ENCODE results near the gene NEK2.

Gene NEK2

GRCh38 chr1:211635597-211636205 lies 39.7 kb downstream of the NEK2 start:
- Histone ChIP-seq H3K9ac (ENCODE audit: insufficient read length) (no peak overlapping the region), H3K27ac (no peak overlapping the region), H3K9me3 (ENCODE audit: low read depth, low read length) (no peaks in the 10 kb centered on the region), H3K4me3 (no peak overlapping the region), H3K36me3 (ENCODE audit: insufficient read depth, low read length) (no peaks in the 10 kb centered on the region)
- TF ChIP-seq FOXP2 (optimal IDR thresholded peaks at IDR 0.05; ENCODE audit: control extremely low read depth, extremely low read length, insufficient read depth) (no peak), POLR2AphosphoS5 (IDR thresholded peaks at IDR 0.05; ENCODE audit: borderline replicate concordance, low read depth, low read length) (no peak), EZH2 (IDR thresholded peaks at IDR 0.05) (no peak)
- no peak for DNase-seq (ENCODE audit: low read depth, low spot score)

- H3K9ac ChIP-seq (ENCODE audit: insufficient read length) = no peak overlapping the region
- no peaks in the 10 kb centered on the region for H3K36me3 ChIP-seq (ENCODE audit: insufficient read depth, low read length)
- no peak for TF ChIP-seq POLR2AphosphoS5 (IDR thresholded peaks at IDR 0.05; ENCODE audit: borderline replicate concordance, low read depth, low read length)
- TF ChIP-seq FOXP2 (optimal IDR thresholded peaks at IDR 0.05; ENCODE audit: control extremely low read depth, extremely low read length, insufficient read depth) = no peak
- TF ChIP-seq EZH2 (IDR thresholded peaks at IDR 0.05) = no peak
- DNase-seq (ENCODE audit: low read depth, low spot score) = no peak
- H3K27ac ChIP-seq = no peak overlapping the region
- no peak overlapping the region for H3K4me3 ChIP-seq
- no peaks in the 10 kb centered on the region for H3K9me3 ChIP-seq (ENCODE audit: low read depth, low read length)
Observed at GRCh38 chr1:211634931-211635330, 40.5 kb downstream of the NEK2 start.

DNA sequence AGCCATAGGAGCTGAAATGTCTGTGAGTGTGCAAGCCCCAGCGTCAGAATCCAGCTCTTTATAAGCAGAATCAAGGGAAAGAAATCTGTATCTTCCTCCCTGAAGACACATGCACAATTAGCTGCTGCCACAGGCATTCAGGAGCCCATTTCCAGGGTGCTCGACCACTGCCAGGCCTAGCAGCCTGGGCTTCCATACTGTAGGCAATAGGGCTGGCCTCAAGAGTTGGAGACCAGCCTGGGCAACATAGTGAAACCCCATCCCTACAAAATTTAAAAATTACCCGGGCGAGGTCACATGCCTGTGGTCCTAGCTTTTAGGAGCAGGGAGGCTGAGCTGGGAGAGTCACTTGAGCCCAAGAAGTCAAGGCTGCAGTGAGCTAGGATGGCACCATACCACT lies 41.0 kb downstream of the NEK2 start:
- H3K36me3 ChIP-seq (ENCODE audit: insufficient read depth, low read length) = no peaks in the 10 kb centered on the region
- no peak for TF ChIP-seq EZH2 (IDR thresholded peaks at IDR 0.05)
- no peak for TF ChIP-seq POLR2AphosphoS5 (IDR thresholded peaks at IDR 0.05; ENCODE audit: borderline replicate concordance, low read depth, low read length)
- no peak for TF ChIP-seq FOXP2 (optimal IDR thresholded peaks at IDR 0.05; ENCODE audit: control extremely low read depth, extremely low read length, insufficient read depth)
- no peaks in the 10 kb centered on the region for H3K9me3 ChIP-seq (ENCODE audit: low read depth, low read length)
- DNase-seq (ENCODE audit: low read depth, low spot score) = no peak
- H3K27ac ChIP-seq = no peak overlapping the region
- H3K4me3 ChIP-seq = no peak overlapping the region
- no peak overlapping the region for H3K9ac ChIP-seq (ENCODE audit: insufficient read length)

GRCh38 chr1:211633524-211633846 lies 41.9 kb downstream of the NEK2 start:
- no peaks in the 10 kb centered on the region for H3K36me3 ChIP-seq (ENCODE audit: insufficient read depth, low read length)
- TF ChIP-seq POLR2AphosphoS5 (IDR thresholded peaks at IDR 0.05; ENCODE audit: borderline replicate concordance, low read depth, low read length) = no peak
- DNase-seq (ENCODE audit: low read depth, low spot score) = no peak
- no peak overlapping the region for H3K4me3 ChIP-seq
- no peak overlapping the region for H3K27ac ChIP-seq
- H3K9ac ChIP-seq (ENCODE audit: insufficient read length) = no peak overlapping the region
- no peaks in the 10 kb centered on the region for H3K9me3 ChIP-seq (ENCODE audit: low read depth, low read length)

GRCh38 chr1:211632808-211633523 lies 42.5 kb downstream of the NEK2 start:
- H3K27ac ChIP-seq = no peak overlapping the region
- no peaks in the 10 kb centered on the region for H3K9me3 ChIP-seq (ENCODE audit: low read depth, low read length)
- H3K36me3 ChIP-seq (ENCODE audit: insufficient read depth, low read length) = no peaks in the 10 kb centered on the region
- TF ChIP-seq POLR2AphosphoS5 (IDR thresholded peaks at IDR 0.05; ENCODE audit: borderline replicate concordance, low read depth, low read length) (no peak), FOXP2 (optimal IDR thresholded peaks at IDR 0.05; ENCODE audit: control extremely low read depth, extremely low read length, insufficient read depth) (no peak), EZH2 (IDR thresholded peaks at IDR 0.05) (no peak)
- H3K4me3 ChIP-seq = no peak overlapping the region
- no peak for DNase-seq (ENCODE audit: low read depth, low spot score)
- peak overlapping the region; percentile 26 for H3K9ac ChIP-seq (ENCODE audit: insufficient read length)

GRCh38 chr1:211632117-211632807 lies 43.2 kb downstream of the NEK2 start:
- Histone ChIP-seq H3K4me3 (no peak overlapping the region), H3K36me3 (ENCODE audit: insufficient read depth, low read length) (no peaks in the 10 kb centered on the region), H3K9ac (ENCODE audit: insufficient read length) (no peak overlapping the region), H3K9me3 (ENCODE audit: low read depth, low read length) (no peaks in the 10 kb centered on the region), H3K27ac (no peak overlapping the region)
- TF ChIP-seq FOXP2 (optimal IDR thresholded peaks at IDR 0.05; ENCODE audit: control extremely low read depth, extremely low read length, insufficient read depth) (no peak), POLR2AphosphoS5 (IDR thresholded peaks at IDR 0.05; ENCODE audit: borderline replicate concordance, low read depth, low read length) (no peak), EZH2 (IDR thresholded peaks at IDR 0.05) (no peak)
- no peak for DNase-seq (ENCODE audit: low read depth, low spot score)

GRCh38 chr1:211631168-211631567 lies 44.3 kb downstream of the NEK2 start:
- no peak for TF ChIP-seq POLR2AphosphoS5 (IDR thresholded peaks at IDR 0.05; ENCODE audit: borderline replicate concordance, low read depth, low read length)
- no peak for TF ChIP-seq EZH2 (IDR thresholded peaks at IDR 0.05)
- TF ChIP-seq FOXP2 (optimal IDR thresholded peaks at IDR 0.05; ENCODE audit: control extremely low read depth, extremely low read length, insufficient read depth) = no peak
- peak overlapping the region; percentile 19; the same call in 1 of the 2 replicates for H3K4me3 ChIP-seq
- H3K27ac ChIP-seq = no peak overlapping the region
- H3K9me3 ChIP-seq (ENCODE audit: low read depth, low read length) = no peaks in the 10 kb centered on the region
- DNase-seq (ENCODE audit: low read depth, low spot score) = no peak
- H3K9ac ChIP-seq (ENCODE audit: insufficient read length) = no peak overlapping the region
- H3K36me3 ChIP-seq (ENCODE audit: insufficient read depth, low read length) = no peaks in the 10 kb centered on the region

DNA sequence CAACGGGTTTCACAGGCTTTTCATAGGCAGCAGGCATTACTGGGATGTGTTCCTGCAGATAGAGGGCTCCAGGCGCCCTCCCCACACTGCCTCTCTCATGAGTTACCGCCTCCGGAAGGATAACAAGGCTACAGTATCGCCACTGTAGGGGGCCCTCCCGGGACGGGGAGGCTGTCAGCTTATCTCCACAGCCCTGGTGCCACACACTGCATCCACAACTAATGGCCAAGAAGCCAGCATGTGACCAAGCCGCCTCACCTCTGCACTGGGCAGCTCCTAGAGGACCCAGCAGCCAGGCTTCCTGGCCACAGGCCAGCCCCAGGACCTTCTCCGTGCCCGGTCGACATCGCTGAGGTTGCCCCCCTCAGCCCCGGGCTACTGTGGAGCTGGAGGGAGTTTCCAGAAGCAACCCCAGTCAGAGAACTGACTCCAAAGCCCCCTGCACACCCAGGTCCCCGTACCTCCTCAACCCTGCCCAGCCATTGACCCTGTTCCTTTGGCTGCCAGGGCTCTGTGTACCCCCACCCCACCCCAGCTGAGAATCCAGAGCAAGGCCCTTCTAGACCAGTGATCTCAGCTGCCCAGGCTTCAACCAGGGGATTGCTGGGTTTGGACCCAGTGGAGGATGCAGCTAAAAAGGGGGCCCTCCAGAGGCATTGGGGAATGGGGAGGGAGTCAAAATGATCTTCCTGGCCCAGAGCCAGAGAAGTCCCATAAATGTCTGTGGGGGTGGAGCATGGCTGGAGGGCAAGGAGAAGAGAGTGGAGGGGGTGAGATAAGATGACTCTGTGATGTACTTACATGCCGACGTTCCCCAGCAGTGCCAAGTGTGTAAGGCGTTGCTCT lies 45.0 kb downstream of the NEK2 start:
- Histone ChIP-seq H3K36me3 (ENCODE audit: insufficient read depth, low read length) (no peaks in the 10 kb centered on the region), H3K27ac (no peak overlapping the region), H3K9ac (ENCODE audit: insufficient read length) (no peak overlapping the region), H3K4me3 (peak overlapping the region; percentile 19; the same call in 1 of the 2 replicates), H3K9me3 (ENCODE audit: low read depth, low read length) (no peaks in the 10 kb centered on the region)
- TF ChIP-seq FOXP2 (optimal IDR thresholded peaks at IDR 0.05; ENCODE audit: control extremely low read depth, extremely low read length, insufficient read depth) (no peak), POLR2AphosphoS5 (IDR thresholded peaks at IDR 0.05; ENCODE audit: borderline replicate concordance, low read depth, low read length) (peak; percentile 5; the same call in 1 of the 2 replicates)
- no peak for DNase-seq (ENCODE audit: low read depth, low spot score)

All from SK-N-MC (cell line).